ENCODE data around the gene TBX3.

GRCh38 chr12:114673901-114674250 lies 10.1 kb downstream of the TBX3 start:
- TF ChIP-seq CTCF (IDR thresholded peaks at IDR 0.05) (no peak), EZH2 (IDR thresholded peaks at IDR 0.05) (no peak), EZH2phosphoT487 (IDR thresholded peaks at IDR 0.05) (no peak)
